ENCODE results near the gene MAN2B1.
A peak's percentile ranks its signal among the peaks of the same experiment; 100 is the strongest.
"Not testable (repeated sequence)": the region's sequence is repeated elsewhere in the genome, so short reads cannot be mapped to it uniquely, and the experiment has no call there.

The MAN2B1 gene

GRCh38 chr19:12666265-12667048 is at the start of gene MAN2B1, which contains the start of gene WDR83:
MAN2B1 (minus strand) TSS chr19:12666742; CDS start chr19:12666701, 41 bp downstream.
WDR83 (plus strand) TSS chr19:12666807; CDS start chr19:12669791, 2,984 bp downstream.
- peak; percentile 56 for DNase-seq

- no peak for DNase-seq
Observed at GRCh38 chr19:12715929-12716328, 49.4 kb upstream of the MAN2B1 start.

- no peak for DNase-seq
Observed at GRCh38 chr19:12715102-12715501, 48.6 kb upstream of the MAN2B1 start.

- DNase-seq = not testable (repeated sequence)
Observed at GRCh38 chr19:12713304-12713703, 46.8 kb upstream of the MAN2B1 start.

GRCh38 chr19:12712077-12712476 is 45.5 kb upstream of the MAN2B1 start:
- DNase-seq = not testable (repeated sequence)

- no peak for DNase-seq
Observed at GRCh38 chr19:12711187-12711586, 44.6 kb upstream of the MAN2B1 start.

GRCh38 chr19:12708641-12709040 is 42.1 kb upstream of the MAN2B1 start:
- DNase-seq = no peak

- DNase-seq = no peak
Observed at GRCh38 chr19:12706332-12706718, 39.8 kb upstream of the MAN2B1 start.

- DNase-seq = no peak
Observed at GRCh38 chr19:12705654-12706331, 39.3 kb upstream of the MAN2B1 start.

- DNase-seq = no peak
Observed at GRCh38 chr19:12705169-12705568, 38.6 kb upstream of the MAN2B1 start.

GRCh38 chr19:12703046-12703445 is 36.5 kb upstream of the MAN2B1 start:
- DNase-seq = peak; percentile 22

- no peak for DNase-seq
Observed at GRCh38 chr19:12701596-12702282, 35.2 kb upstream of the MAN2B1 start.

- no peak for DNase-seq
Observed at GRCh38 chr19:12698138-12698537, 31.6 kb upstream of the MAN2B1 start.

- DNase-seq = not testable (repeated sequence)
Observed at GRCh38 chr19:12697425-12697824, 30.9 kb upstream of the MAN2B1 start.

- DNase-seq = peak; percentile 81
Observed at GRCh38 chr19:12696366-12697335, 30.1 kb upstream of the MAN2B1 start, which contains the start of gene FBXW9. FBXW9 (minus strand) TSS chr19:12696631; CDS start chr19:12696581, 50 bp downstream.

GRCh38 chr19:12695997-12696365 is 29.4 kb upstream of the MAN2B1 start:
- DNase-seq = no peak

GRCh38 chr19:12695514-12695913 is 29.0 kb upstream of the MAN2B1 start:
- no peak for DNase-seq

GRCh38 chr19:12695096-12695495 is 28.6 kb upstream of the MAN2B1 start:
- no peak for DNase-seq

GRCh38 chr19:12694641-12695040 is 28.1 kb upstream of the MAN2B1 start:
- DNase-seq = no peak

- no peak for DNase-seq
Observed at GRCh38 chr19:12692960-12693359, 26.4 kb upstream of the MAN2B1 start.

GRCh38 chr19:12689581-12690216 is 23.2 kb upstream of the MAN2B1 start:
- no peak for DNase-seq

- no peak for DNase-seq
Observed at GRCh38 chr19:12689012-12689411, 22.5 kb upstream of the MAN2B1 start.
